Heart left ventricle (tissue), 13 donors: ENCODE results near the gene DMXL2.
"Not testable (repeated sequence)": the region's sequence is repeated elsewhere in the genome, so short reads cannot be mapped to it uniquely, and the experiment has no call there.

ENCODE experiments used
- POLR2A ChIP-seq, 2 donors: fragments of 450-650 bp; IDR thresholded peaks; one replicate each; pipeline ENCODE4 v1.6.1; 2017; ENCODE audit warnings: antibody characterized with exemption in 2 of 2, mild to moderate bottlenecking in 2 of 2, moderate library complexity in 2 of 2
- TF ChIP-seq, protein P1 (sequence below), 12 donors: fragments of 200-600 bp; sonication (generic) in 4 of 12; IDR thresholded peaks; one replicate each; pipeline versions ENCODE4 v1.5.0 to v1.8.0; 2018 to 2022; ENCODE audit warnings: antibody characterized with exemption in 12 of 12, mild to moderate bottlenecking in 5 of 12
- donor health status: ischemic (EF 13 %, LVEDD 7.1; RV severe dilation, severe dysfunction).
- donor health status: DM: no; HTN: yes; CAD: no.
- donor health status: DM: no; HTN: no; CAD: no.
- donor health status: ischemic (EF 25% LVEDD 6.9; RV normal size, moderate dysfunction).
- donor health status: ischemic (EF 25% LVEDD 5.7; RV mildly dilated, moderate dysfunction).
- donor health status: ischemic (EF 35%, LVEDD 5.7; RV mildly dilated, moderate dysfunction).
- donor health status: nonischemic (EF 11% LVEDD 7.7; RV severe dilation, severe dysfunction).
- donor health status: DM: yes; HTN: yes; CAD: no.
- donor health status: PGD.
- donor health status: ischemic (EF 29% LVEDD 5.4; RV normal size, mild dysfunction).
- donor health status: nonischemic (EF 23%, LVEDD 6.1; RV moderate dilation, normal function).

DNA sequence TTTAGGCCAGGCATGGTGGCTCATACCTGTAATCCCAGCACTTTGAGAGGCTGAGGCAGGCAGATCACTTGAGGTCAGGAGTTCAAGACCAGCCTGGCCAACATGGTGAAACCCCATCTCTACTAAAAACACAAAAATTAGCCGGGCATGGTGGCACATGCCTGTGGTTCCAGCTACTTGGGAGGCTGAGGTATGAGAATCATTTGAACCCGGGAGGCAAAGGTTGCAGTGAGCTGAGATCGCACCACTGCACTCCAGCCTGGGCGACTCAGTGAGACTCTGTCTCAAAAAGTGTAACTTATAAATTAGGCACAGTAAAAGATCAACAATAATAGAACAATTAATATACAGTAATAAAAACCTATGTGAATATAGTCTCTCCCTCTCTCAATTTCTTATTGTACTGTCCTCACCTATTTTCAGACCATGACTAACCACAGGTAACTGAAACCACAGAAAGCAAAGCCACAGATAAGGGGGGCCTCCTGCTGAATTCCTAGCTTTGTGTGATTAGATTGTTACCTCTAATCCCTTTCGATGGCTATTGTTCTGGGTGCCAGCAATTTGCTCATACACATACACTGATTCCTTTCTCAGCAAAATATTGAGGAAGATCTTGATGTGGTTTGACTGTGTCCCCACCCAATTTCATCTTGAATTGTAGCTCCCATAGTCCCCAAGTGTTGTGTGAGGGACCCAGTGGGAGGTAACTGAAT is 176.4 kb downstream of the DMXL2 start:
- TF ChIP-seq, protein P1, sequence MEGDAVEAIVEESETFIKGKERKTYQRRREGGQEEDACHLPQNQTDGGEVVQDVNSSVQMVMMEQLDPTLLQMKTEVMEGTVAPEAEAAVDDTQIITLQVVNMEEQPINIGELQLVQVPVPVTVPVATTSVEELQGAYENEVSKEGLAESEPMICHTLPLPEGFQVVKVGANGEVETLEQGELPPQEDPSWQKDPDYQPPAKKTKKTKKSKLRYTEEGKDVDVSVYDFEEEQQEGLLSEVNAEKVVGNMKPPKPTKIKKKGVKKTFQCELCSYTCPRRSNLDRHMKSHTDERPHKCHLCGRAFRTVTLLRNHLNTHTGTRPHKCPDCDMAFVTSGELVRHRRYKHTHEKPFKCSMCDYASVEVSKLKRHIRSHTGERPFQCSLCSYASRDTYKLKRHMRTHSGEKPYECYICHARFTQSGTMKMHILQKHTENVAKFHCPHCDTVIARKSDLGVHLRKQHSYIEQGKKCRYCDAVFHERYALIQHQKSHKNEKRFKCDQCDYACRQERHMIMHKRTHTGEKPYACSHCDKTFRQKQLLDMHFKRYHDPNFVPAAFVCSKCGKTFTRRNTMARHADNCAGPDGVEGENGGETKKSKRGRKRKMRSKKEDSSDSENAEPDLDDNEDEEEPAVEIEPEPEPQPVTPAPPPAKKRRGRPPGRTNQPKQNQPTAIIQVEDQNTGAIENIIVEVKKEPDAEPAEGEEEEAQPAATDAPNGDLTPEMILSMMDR (IDR thresholded peaks at IDR 0.05) = not testable (repeated sequence)
- not testable (repeated sequence) for TF ChIP-seq POLR2A (IDR thresholded peaks at IDR 0.05)
